Stimulated activated CD4-positive, alpha-beta T cell treated with anti-CD3 and anti-CD28 coated beads, Interleukin-1b, Interleukin-23, amount 100 ng/mL, for 4 hours (primary cell): ENCODE results near the gene RNF26.
A peak's percentile ranks its signal among the peaks of the same experiment; 100 is the strongest.

Source experiments
- DNase-seq, 2 donors: peaks; one replicate each; pipeline ENCODE4 v3.0.0-alpha.2; 2020; ENCODE audit warnings: low read depth in 2 of 2

Gene RNF26

DNA sequence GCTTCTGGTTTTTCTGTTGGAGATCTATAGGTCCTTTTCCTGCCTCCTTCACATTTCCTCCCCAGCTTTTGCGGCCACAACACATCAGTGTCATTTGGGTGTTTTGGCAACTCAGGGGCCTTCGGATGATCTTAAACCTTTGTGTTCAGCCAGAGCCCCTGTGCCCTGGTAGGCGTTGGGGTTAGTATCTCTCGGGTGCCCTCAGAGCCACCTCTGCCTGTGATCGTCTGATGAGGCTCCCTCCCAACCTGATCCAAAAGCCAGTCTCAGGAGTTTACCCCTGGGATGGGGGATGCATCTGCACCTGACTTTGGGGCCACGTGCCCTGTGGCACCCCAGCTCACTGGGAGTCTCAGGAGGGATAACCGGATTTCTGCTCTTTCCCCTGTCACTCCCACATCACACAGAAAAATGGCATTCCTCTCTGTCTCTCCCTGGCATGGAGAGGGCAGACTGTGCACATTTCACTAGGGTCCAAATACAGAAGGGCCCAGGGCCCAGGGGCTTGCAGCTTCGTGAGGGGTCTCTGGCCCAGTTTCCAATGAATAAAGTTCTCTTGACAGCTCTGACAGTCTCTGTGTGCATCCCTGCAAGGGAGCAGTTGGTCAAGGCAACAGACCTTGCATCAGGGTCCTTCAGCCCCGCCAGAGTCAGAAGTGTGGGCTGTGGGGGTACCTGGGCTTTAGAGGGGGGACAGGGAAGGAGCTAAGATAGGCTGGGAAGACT lies 2.6 kb downstream of the RNF26 start:
- no peak for DNase-seq

DNA sequence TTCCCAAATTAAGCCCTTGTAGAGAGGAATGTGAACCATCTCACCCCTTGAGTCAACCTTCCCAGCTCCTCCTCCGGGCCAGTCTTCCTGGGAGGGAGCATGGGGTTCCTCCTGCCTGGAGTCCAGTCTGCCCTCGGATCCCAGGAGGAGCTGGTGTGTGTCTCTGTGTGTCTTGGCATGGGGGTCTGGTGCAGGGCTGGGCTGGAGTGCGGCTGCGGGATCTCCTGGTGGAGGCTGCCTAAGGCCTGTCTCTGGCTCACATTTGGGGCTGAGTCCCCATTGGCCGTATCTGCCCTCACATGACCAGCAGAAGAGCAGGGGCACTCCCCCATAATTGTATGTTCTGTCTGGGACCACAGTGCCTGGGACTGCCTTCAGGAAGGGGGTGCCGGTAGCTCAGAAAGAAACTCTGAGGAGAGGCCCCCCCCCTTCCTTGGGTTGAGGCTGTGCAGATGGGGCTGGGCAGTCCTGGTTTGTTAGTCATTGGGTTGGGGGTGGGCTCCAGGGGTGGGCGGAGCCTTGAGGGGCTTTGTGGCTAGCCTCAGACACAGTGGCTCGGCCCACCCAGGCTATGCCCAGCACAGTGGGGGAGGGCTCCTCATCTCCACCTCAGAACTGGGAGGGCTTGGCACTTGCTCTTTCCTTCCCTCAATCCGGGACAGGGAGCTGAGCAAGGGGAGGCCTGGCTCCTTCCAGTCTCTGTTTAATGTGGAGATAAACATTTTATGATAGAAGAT lies 3.4 kb downstream of the RNF26 start:
- no peak for DNase-seq

DNA sequence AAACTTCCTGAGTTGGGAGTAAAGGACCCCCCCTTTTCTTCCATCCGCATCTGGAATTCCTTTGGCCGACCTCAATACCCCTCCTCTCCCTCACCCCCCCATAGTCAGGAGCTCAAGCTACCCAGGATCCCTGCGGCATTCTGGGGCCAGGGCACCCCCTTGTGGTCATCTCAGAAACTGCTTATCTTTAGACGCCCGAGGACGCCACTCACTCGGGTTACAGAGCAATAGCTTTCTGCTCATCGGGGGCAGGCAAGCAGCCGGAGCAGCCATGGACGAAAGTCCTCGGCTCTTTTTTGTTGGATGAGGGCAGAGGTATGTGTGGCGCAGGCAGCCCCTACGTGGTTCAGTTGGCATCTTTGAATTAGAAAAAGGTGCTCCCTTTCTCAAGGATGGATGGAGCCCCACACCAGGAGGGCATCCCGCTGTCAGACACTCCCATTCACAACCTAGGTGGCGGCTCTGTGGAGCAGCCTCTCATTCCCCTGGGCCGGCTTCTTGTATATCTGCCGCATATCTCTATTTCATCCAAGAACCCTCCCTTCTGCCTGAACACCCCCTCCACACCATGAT lies 4.1 kb downstream of the RNF26 start:
- peak; percentile 56 to 61 for DNase-seq

DNA sequence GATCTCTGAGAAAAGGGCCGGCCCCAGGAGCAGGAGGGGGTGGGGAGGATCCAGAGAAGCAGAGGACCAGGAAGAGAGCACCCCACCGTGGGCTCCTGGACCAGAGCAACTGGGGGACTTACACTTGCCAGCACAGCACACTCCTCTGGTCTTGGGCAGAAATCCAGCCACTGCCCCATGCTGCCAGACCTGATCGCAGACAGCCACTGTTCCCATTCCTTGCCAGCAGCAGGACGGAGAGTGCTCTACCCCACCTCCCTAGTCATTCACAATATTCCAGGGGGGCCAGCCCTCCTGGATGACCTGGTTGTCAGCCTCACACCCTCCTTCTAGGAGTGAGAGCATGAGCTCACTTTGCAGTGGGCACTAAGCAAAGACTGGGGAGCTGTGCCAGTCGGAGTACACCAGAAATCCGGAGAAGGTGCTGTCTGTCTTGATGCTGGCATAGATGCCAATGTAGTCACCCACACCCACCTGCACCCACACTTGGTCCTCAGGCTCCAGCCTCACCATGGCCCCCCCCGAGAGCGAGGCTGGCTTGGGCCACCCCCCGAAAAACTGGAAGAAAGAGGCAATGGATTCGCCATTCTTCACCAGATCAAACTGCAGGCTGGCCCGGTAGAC lies 4.8 kb downstream of the RNF26 start:
- no peak for DNase-seq

DNA sequence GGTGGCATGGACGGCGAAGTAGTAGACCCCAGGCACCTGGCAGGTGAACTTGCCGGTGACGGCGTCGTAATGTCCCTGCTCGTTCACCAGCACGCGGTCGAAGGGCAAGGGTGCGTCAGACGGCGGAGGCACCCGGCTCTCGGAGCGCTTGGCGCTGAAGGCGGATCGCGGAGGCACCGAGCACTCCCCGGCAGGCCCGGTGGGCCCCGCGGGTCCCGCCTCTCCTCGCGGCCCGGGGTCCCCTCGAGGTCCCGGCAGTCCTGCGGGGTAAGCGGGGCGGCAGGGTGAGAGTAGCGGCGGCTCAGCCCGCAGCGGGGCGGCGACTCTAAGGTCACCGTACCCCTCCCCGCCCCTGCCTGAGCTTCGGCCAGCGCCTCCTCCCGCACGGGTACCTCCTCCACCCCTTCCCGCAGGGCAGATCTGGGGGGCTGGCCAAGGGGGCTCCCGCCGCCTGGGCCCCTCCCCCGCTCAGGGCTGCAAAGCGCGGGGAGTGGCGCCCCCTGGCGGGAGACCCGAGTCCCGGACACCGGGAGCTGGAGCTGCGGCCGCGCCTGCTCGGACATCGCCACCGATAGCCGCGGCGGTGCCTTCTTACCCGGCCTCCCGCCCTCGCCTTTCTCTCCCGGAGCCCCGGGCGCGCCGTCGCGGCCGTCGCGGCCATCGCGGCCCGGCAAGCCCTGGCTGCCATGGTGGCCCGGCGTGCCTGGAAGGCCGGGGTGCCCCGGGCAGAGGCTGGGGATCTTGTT lies 5.4 kb downstream of the RNF26 start:
- peak in 1 of 2 donors; percentile 44 for DNase-seq

DNA sequence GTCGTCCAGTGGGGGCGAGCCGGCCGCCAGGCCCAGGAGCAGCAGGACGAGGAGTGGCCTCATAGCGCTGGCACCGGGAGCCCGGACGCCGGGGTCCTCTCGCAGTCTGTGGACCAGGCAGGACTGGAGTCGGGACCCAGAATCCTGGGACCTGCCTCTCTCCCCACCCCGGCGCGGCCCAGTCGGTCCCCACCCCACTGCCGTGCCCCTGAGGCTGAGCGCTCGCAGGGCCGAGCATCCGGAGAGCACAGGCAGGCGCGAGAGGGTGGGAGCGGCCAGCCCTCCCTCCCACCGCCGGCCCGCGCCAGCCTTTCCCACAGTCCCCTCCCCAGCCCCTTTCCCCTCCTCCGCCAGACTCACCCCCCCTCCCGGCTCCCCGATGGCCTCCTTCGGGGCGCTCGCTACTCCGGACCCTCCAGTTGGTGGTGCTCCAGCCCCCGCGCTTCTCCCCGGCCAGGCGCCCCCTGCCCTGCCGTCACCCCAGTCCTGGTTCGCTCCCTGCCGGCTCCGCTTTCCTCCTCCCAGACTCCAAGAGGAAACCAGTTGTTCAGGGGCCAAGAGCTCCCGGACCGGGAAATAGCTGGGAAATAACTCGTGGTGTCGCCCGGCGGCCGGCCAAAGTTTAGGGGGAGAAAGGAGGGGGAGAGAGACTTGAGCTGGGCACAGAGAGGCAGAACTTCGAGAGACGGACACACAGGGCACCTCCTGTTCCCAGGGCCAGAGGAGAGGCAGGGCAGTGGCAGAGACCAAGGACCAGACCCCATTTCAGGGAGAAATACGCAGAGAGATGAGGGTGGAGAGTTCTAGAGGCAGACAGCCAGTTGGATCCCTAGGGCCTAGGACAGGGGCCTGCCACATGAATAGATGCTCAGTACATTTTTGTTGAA lies 6.3 kb downstream of the RNF26 start, which contains the start of gene C1QTNF5:
C1QTNF5 (minus strand) TSS at position 549 of the 887 bp plus-strand sequence; CDS start at position 63, 486 bp downstream.
- no peak for DNase-seq

DNA sequence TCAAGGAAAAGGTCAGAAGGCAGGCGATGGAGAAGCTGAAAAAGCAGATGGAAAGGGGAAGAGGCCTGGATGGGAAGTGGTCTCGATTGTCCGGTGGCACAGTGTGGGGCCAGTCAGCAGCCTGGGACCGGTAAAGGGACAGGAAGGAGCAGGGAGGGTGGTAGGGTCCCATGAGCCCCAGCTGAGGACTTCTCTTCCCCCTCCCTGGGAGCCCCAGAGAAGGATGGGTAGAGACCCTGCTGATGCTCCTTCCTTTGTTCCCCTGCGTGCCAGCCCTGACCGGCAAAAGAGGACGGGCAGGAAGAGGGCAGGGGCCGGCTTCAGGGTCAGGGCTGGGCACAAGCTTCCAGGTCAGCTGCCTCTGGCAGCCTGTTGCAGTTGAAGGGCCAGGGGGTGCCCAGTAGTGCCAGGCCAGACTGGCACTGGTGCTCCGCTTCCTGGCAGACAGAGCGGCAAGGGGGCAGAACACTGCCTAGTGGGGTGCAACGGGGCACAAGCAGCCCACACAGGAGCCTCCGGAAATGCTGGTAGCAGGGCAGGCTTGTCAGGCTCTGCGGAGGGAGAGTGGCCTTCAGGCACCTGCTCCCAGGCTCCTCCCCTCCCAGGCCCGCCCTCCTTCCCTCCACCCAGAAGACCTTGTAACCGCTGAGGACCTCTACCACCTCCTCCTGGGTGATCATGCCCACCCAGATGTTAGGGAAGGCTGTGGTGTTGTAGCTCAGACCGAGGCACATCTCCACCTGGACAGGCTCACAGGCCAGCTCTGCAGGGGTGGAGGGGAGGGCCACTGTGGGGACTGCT lies 7.1 kb downstream of the RNF26 start:
- DNase-seq = no peak

DNA sequence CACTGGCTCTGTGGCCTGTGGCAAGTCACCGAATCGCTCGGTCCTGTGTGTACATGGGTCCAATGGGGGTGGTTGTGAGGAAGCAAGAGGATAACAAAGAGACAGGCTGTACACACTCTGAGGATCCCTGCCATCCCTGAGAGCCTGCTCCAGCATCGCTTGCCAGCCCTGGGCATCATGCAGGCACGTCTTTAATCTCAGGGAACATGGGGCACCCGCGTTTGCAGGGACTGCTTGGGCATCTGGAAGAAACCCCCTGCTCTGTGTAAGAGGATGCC lies 7.6 kb downstream of the RNF26 start:
- DNase-seq = no peak

DNA sequence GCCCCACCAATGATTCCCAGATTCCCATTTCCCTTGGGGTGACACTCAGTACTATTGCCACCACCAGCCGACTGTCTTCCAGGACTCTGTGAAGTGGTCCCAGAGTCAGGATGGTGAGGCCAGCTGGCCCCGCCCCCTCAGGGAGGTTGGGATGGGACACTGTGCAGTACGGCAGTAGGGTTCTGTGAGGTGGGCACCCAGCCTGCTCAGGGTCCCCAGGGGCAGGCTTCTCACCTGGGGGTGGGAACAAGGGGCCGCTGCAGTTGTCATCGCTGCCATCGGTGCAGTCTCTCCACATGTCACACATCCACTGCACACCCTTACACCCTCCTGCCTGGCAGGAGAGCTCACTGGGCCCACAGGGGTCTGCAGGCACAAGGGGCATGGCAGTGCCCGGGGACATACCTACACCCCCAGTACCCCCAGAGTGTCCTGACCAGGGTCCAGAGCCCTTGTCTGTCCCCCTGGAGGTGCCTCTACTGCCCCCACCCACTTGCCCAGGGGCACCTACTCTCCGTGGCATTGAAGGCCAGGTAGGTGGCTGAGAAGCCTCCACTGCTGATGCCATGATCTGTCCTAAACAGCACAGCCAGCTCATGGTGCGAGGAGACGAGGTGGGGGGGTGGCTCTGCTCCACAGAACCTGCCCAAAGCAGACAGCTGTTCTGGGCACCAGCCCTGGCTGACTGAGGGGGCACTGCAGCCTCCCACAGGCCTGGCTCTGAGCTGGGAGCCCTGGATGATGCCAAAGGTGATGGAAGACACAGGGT lies 8.2 kb downstream of the RNF26 start:
- no peak for DNase-seq

DNA sequence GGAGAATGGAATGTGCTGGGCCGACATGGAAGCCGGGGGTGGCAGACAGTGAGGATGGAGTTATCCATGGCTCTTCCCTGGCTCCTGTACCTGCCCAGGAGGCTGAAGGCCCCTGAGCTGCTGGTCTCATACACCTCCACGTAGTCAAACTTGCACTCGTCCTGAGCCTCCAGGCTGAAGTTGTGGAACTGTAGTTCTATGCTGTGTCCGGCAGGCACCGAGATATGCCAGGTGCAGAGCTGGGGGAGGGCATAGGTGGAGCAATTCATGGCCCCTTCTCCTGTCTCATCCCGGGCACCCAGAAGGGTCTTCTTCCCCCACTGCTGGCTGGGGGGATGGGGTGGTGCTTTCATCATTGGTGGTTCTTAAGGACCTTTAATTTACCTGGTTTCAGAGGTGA lies 9.4 kb downstream of the RNF26 start:
- no peak for DNase-seq

DNA sequence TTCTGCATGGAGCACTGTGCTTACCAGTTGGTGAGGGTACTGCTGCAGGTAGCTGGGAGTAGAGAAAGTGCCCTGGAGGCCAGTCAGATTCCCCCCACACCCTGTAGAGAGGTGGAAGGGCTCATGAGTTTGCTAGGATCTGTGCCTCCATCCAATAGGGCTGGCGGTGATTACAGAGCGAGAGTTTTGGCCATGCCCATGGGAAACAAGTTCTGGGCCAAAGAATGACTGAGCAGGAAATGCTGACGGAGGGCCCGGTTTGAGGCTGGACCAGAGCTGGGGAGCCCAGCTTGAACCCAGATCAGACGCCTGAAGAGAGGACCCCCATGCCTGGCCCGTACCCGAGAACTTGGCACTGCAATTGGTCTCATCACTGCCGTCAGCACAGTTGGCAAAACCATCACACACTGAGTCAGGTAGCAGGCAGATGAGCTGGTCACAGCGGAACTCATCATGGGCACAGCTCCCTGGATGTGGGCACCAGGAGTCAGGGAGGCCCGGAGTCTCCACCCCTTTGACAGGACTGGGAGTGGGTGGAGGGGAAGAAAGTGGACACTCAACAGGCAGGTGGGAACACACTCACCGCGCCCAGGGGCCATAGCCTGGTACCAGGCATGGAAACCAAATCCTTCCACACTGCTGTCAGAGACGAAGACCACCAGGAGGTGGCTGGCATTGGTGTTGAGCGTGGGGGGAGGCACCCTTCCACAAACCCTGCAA lies 10.1 kb downstream of the RNF26 start:
- no peak for DNase-seq

DNA sequence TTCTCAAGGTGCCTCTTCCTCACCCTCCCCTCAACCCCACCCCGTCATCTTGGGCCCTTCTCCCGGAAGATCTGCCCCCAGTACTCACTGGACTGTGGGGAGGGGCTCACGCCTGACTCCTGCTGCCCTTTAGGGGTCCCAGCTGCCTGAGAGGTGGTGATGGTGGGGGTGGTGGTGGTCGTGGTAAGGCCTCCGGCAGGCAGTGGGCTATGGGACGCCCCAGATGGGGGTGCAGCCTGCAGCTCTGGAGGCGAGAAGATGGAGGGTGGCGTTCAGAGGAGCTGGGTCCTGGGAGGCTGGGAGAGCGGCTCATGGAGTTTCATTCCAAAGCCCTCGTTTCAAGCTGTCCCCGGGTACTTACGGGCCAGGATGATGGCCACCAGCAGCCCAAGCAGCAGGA lies 11.4 kb downstream of the RNF26 start:
- no peak for DNase-seq

DNA sequence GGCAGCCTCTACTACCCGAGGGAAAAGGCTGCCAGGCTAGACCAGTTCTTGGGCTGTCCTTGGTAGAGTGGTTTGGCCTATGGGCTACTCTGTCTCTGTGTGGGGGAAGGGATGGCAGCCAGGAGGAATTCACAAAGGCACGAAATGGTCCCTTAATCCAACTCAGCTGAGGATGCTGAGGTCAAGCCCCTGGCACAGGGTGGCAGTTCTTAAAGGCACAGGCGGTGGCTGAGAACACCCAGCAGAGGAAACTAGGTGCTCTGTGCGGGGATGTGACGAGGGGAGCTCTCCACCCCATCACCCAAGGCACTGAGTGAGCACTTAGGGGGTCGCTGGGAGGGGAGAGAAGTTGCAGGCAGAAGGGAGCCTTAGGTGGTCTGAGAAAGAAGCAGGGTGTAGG lies 12.3 kb downstream of the RNF26 start, which contains the start of gene MFRP:
MFRP (minus strand) TSS at position 101 of the 400 bp plus-strand sequence. CDS start 192 bp downstream, outside the sequence.
- no peak for DNase-seq

DNA sequence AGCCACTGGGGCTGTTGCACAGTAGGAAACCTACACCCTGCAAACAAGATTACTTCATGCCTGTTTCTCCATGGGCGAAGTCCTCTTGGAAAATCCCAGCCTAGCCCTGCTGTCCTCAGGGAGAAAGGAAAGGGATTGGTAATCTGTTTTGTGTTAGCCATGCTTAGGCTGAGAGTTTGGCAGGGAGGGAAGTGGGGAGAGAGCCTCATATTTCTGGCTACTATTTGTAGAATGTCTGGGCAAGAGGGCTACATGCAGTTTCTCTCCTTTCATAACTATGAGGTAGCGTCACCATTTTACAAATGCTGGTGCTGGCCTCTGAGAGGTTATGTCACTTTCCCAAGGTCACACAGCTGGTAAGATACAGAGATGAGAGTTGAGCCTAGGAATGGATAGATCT lies 12.9 kb downstream of the RNF26 start:
- no peak for DNase-seq

DNA sequence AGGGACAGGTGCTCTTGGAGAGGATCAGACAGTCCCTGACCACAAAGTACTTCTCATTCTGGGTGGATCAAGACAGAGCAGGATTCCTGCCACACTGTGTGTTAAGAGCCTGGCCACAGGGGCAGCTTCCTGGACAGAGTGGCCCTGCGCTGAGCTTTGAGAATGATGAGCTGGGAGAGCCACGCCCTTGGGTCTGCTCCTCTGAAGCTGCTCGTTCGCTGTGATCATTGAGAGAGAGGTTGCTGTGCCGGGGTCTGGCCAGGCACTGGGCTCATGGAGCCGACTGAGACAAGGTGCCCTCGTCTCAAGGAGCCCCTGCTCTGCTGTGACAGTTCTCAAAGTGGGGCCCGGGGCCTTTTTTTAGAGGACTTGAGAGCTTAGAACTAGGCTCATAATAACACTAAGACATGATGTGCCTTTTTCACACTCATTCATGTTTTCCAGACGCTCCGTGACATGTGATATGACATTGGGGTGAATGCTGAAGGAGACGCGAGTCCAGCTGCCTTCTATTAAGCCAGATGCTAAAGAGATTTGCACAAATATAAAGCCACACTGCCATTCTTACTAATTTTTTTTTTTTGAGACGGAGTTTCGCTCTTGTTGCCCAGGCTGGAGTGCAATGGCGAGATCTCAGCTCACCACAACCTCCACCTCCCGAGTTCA lies 13.7 kb downstream of the RNF26 start:
- no peak for DNase-seq

DNA sequence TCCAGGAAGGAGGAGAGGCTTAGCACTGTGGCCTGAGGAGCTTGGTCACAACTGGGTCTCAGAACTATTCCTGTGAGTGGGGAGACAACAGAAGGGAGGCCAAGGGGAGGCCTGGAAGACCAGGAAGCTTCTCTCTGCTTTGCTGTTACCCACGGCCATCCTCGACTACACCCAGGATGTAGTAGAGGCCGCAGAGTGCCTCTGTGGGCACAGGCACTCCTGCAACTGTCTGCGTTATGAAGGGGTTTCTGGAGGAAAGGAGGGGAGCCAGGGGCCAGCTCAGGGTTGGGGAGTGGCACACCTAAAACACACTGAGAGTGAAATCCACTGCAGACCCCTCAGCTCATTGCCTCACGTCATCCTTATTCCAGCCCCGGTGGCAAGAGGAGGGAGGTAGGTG lies 16.0 kb downstream of the RNF26 start:
- no peak for DNase-seq

DNA sequence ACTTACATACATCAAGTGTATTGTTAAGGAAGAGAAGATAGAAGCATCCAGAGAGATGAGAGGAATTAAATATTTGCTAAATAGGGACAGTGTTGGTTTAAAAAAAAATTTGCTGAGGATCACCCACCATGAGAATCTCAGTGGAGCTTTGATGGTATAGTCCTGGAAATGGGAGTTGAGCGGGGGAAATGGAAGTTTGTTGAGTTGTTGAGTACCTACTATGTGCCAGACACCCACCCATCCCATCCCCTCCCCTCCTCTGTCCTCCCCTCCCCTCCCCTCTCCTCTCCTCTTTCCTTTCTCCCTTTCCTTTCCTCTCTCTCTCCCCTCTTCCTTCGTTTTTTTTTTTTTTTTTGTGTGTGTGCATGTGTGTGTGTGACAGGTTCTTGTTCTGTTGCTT lies 16.9 kb downstream of the RNF26 start:
- DNase-seq = no peak

DNA sequence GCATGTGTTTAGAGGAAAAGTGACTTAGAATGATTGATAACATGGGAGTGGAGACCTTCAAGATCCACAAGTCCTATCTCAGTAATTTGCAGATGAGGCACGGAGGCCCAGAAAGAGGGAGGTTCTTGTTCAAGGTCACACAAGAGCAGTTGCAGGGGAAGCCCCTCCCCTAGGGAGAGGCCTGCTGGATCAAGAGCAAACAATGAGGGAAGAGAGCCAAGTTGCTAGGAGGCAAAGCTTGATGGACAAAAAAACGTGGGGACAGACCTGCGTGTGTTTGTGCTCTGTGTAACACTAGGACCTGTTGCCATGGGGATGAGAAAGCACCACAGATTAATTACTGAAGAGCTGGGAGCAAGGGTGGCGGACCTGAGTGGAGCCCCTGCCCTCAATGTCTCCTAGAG lies 18.5 kb downstream of the RNF26 start:
- DNase-seq = no peak
